ENCODE results near the gene CAPN12.

DNA sequence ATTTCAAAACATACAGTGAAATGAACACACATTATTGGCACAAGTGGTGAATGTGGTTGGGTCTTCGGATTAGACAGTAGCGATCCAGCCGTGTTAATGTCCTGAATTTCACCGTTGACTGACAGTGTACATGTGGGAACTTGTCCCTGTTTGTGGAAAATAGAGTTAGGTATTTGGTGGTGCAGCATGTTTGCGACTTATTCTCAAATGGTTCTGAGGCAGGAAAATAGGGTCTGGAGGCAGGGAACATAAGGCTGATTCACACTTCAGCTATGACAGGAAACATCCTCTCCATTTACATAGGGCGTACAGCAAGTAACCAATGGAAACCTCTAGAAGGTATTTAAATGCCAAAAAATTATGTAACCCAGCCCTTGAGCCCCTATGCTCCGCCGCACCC is 48.9 kb upstream of the CAPN12 start:
- TF ChIP-seq POLR2AphosphoS5 (IDR thresholded peaks at IDR 0.05) (no peak), POLR2A (IDR thresholded peaks at IDR 0.05) (no peak)
- TF ChIP-seq, protein P1, sequence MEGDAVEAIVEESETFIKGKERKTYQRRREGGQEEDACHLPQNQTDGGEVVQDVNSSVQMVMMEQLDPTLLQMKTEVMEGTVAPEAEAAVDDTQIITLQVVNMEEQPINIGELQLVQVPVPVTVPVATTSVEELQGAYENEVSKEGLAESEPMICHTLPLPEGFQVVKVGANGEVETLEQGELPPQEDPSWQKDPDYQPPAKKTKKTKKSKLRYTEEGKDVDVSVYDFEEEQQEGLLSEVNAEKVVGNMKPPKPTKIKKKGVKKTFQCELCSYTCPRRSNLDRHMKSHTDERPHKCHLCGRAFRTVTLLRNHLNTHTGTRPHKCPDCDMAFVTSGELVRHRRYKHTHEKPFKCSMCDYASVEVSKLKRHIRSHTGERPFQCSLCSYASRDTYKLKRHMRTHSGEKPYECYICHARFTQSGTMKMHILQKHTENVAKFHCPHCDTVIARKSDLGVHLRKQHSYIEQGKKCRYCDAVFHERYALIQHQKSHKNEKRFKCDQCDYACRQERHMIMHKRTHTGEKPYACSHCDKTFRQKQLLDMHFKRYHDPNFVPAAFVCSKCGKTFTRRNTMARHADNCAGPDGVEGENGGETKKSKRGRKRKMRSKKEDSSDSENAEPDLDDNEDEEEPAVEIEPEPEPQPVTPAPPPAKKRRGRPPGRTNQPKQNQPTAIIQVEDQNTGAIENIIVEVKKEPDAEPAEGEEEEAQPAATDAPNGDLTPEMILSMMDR (IDR thresholded peaks at IDR 0.05), result no peak
